ENCODE measurements around the gene TMEM184A.

TMEM184A gene

DNA sequence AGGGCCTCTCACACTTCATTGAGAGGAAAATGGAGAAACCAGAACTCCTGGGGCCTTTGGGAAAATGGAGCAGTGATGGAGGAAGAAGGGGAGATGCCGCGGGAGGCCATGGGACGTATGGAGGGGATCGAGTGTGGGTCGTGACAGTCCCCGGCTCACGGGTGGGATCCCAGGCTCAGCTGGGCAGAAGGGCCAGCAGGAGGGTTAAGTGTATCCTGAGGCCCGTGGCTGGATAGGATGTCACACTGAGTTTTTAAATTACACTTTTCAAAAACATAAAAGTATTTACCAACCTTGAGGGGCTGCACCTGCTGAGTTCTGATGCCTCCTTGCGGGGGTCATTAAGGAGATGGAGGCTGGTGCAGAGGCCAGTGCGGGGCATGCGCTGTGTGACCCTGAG is 41.8 kb upstream of the TMEM184A start:
- TF ChIP-seq TCF12 (IDR thresholded peaks at IDR 0.05; ENCODE audit: low read depth) (no peak), EP300 (IDR thresholded peaks at IDR 0.05; ENCODE audit: borderline replicate concordance) (no peak), EGR1 (IDR thresholded peaks at IDR 0.05) (no peak), ZBTB7A (IDR thresholded peaks at IDR 0.05; ENCODE audit: low read depth) (no peak), NFIC (IDR thresholded peaks at IDR 0.05) (no peak), RAD21 (IDR thresholded peaks at IDR 0.05; ENCODE audit: low read depth) (no peak), CREB1 (IDR thresholded peaks at IDR 0.05; ENCODE audit: low read depth) (no peak), CEBPB (IDR thresholded peaks at IDR 0.05) (no peak), YY1 (IDR thresholded peaks at IDR 0.05; ENCODE audit: low read depth) (no peak), TEAD4 (IDR thresholded peaks at IDR 0.05) (no peak), FOXM1 (IDR thresholded peaks at IDR 0.05; ENCODE audit: borderline replicate concordance, low read depth) (no peak)
- TF ChIP-seq, protein P1, sequence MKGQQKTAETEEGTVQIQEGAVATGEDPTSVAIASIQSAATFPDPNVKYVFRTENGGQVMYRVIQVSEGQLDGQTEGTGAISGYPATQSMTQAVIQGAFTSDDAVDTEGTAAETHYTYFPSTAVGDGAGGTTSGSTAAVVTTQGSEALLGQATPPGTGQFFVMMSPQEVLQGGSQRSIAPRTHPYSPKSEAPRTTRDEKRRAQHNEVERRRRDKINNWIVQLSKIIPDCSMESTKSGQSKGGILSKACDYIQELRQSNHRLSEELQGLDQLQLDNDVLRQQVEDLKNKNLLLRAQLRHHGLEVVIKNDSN (IDR thresholded peaks at IDR 0.05) = no peak
- TF ChIP-seq, protein P2, sequence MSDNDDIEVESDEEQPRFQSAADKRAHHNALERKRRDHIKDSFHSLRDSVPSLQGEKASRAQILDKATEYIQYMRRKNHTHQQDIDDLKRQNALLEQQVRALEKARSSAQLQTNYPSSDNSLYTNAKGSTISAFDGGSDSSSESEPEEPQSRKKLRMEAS (IDR thresholded peaks at IDR 0.05) = no peak
- TF ChIP-seq, protein P3, sequence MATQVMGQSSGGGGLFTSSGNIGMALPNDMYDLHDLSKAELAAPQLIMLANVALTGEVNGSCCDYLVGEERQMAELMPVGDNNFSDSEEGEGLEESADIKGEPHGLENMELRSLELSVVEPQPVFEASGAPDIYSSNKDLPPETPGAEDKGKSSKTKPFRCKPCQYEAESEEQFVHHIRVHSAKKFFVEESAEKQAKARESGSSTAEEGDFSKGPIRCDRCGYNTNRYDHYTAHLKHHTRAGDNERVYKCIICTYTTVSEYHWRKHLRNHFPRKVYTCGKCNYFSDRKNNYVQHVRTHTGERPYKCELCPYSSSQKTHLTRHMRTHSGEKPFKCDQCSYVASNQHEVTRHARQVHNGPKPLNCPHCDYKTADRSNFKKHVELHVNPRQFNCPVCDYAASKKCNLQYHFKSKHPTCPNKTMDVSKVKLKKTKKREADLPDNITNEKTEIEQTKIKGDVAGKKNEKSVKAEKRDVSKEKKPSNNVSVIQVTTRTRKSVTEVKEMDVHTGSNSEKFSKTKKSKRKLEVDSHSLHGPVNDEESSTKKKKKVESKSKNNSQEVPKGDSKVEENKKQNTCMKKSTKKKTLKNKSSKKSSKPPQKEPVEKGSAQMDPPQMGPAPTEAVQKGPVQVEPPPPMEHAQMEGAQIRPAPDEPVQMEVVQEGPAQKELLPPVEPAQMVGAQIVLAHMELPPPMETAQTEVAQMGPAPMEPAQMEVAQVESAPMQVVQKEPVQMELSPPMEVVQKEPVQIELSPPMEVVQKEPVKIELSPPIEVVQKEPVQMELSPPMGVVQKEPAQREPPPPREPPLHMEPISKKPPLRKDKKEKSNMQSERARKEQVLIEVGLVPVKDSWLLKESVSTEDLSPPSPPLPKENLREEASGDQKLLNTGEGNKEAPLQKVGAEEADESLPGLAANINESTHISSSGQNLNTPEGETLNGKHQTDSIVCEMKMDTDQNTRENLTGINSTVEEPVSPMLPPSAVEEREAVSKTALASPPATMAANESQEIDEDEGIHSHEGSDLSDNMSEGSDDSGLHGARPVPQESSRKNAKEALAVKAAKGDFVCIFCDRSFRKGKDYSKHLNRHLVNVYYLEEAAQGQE (IDR thresholded peaks at IDR 0.05; ENCODE audit: low read depth) = no peak

DNA sequence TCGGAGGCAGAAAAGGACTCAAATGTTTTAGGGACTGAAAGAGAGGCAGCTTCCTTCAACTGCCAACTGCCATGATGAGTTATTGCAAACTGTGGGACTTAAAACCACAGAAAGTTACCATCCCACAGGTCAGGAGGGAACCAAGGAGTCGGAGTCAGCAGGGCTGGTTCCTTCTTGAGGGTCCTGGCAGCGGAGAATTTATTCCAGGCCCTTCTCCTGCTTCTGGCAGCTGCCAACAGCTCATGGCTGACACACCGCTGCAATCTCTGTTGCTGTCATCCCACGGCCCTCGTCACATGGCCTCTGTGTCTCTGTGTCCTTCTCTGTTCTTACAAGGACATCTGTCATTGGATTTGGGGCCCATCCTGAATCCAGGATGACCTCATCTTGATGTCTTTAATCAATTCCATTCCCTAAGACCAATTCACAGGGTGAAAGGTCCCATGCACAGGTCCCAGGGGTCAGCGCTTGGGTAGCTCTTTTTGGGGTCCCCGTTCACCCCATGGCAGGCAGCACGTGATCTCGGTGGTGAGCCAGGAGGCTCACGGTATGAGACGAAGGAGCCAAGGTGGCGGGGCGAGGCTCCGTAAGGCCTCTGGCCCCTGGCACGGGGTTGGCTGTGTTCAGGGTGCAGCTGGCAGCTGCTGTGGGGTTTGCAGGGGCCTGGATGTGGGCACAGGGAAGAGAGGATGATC is 41.2 kb upstream of the TMEM184A start:
- no peak for TF ChIP-seq EP300 (IDR thresholded peaks at IDR 0.05; ENCODE audit: borderline replicate concordance)

DNA sequence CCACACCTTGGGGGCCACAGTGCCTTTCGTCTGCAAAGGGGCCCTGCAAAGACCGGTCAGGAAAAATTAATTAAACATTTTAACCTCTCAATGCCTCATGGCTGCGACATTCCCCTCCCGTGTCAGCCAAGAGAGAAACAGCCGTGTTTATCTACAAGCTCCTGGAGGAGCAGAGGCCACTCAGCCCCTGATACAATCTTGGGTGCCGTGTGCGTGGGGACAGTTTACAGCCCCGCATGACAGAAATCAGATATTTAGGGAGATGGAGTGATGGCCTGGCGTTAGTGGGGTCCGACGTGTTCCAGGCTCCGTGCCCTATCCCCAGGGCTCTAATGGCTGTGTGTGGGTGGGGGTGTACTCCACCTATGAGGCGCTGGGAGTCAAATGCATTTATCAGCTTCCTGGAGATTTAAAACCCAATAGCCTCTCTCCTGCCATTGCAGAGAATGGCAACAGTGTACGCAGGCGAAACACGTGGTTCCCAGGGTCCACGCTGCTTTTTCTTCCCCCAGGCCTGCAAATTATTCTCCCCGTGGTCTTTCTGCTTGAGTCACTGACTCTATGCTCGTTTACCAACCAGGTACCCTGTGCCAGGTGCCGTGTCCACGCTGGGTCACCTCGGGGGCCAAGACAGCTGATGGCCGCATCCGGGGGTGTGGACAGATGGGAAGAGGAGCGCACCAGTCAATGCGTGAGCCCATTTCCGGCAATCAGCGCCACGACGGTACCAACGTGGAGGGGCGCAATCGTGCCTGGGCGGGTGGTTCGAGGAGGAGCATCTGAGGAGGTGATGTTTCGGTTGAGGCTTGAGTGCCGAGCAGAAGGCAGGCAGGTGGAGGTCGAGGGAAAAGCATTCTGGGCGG is 40.4 kb upstream of the TMEM184A start:
- TF ChIP-seq TAF1 (IDR thresholded peaks at IDR 0.05; ENCODE audit: low read depth) (no peak), TEAD4 (IDR thresholded peaks at IDR 0.05) (no peak), EGR1 (IDR thresholded peaks at IDR 0.05) (no peak), EP300 (IDR thresholded peaks at IDR 0.05; ENCODE audit: borderline replicate concordance) (no peak), CEBPB (IDR thresholded peaks at IDR 0.05) (no peak)
- TF ChIP-seq, protein P2 (IDR thresholded peaks at IDR 0.05) = no peak

DNA sequence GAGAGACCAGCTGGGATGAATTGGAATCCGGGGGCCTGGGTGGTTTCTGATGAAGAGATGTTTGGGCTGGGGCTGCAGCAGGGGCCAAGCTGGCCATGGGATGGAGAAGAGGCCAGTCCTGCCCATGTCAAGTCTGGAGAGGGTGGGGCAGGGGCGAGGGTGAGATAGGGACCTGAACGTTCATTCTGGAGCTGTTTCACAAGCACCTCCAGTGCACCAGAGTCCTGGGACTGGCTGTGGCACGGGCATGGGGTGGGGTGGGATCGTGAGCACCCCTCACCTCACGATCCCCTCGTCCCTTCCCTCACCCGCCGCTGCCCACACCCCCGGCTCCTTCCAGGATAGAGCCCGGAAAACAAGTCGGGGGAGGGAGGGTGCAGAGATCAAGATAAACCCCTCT is 39.6 kb upstream of the TMEM184A start:
- TF ChIP-seq TCF12 (IDR thresholded peaks at IDR 0.05; ENCODE audit: low read depth) = no peak
- TF ChIP-seq, protein P1 (IDR thresholded peaks at IDR 0.05) = no peak

DNA sequence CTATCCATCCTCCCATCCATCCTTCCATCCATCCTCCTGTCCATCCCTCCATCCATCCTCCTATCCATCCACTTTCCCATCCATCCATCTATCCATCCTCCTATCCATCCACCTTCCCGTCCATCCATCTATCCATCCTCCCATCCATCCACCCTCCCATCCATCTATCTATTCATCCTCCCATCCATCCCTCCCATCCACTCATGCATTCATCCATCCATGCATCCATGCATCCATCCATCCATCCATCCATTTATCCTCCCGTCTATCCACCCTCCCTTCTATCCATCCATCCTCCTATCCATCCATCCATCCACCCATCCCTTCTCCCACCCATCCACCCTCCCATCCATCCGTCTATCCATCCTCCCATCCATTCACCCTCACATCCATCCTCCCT is 39.0 kb upstream of the TMEM184A start:
- no peak for TF ChIP-seq TAF1 (IDR thresholded peaks at IDR 0.05; ENCODE audit: low read depth)
- no peak for TF ChIP-seq RAD21 (IDR thresholded peaks at IDR 0.05; ENCODE audit: low read depth)
- no peak for TF ChIP-seq CREB1 (IDR thresholded peaks at IDR 0.05; ENCODE audit: low read depth)
- no peak for TF ChIP-seq EP300 (IDR thresholded peaks at IDR 0.05; ENCODE audit: borderline replicate concordance)
- TF ChIP-seq, protein P1 (IDR thresholded peaks at IDR 0.05) = no peak
- TF ChIP-seq CEBPB (IDR thresholded peaks at IDR 0.05) = no peak
- TF ChIP-seq FOXM1 (IDR thresholded peaks at IDR 0.05; ENCODE audit: borderline replicate concordance, low read depth) = no peak
- no peak for TF ChIP-seq NFIC (IDR thresholded peaks at IDR 0.05)
- TF ChIP-seq, protein P2 (IDR thresholded peaks at IDR 0.05) = no peak
- TF ChIP-seq, protein P3 (IDR thresholded peaks at IDR 0.05; ENCODE audit: low read depth) = no peak
- no peak for TF ChIP-seq TCF12 (IDR thresholded peaks at IDR 0.05; ENCODE audit: low read depth)
- TF ChIP-seq EGR1 (IDR thresholded peaks at IDR 0.05) = no peak
- TF ChIP-seq ZBTB7A (IDR thresholded peaks at IDR 0.05; ENCODE audit: low read depth) = no peak
- no peak for TF ChIP-seq TEAD4 (IDR thresholded peaks at IDR 0.05)
- no peak for TF ChIP-seq YY1 (IDR thresholded peaks at IDR 0.05; ENCODE audit: low read depth)

Data from Ishikawa (cell line).